ENCODE data around the gene DMD.
A peak's percentile ranks its signal among the peaks of the same experiment; 100 is the strongest.
"Not testable (repeated sequence)": the region's sequence is repeated elsewhere in the genome, so short reads cannot be mapped to it uniquely, and the experiment has no call there.

Gene DMD

GRCh38 chrX:32852203-32852602 lies 359.1 kb downstream of the DMD start:
- DNase-seq (ENCODE audit: low spot score), result no peak

GRCh38 chrX:32851556-32851955 lies 359.8 kb downstream of the DMD start:
- DNase-seq (ENCODE audit: low spot score), result no peak

GRCh38 chrX:32847921-32848320 lies 363.4 kb downstream of the DMD start:
- no peak for DNase-seq (ENCODE audit: low spot score)

GRCh38 chrX:32842053-32842452 lies 369.3 kb downstream of the DMD start:
- DNase-seq (ENCODE audit: low spot score), result no peak

GRCh38 chrX:32839781-32840180 lies 371.6 kb downstream of the DMD start:
- DNase-seq (ENCODE audit: low spot score), result no peak

- DNase-seq (ENCODE audit: low spot score), result no peak
Observed at GRCh38 chrX:32825009-32825408, 386.3 kb downstream of the DMD start.

- no peak for DNase-seq (ENCODE audit: low spot score)
Observed at GRCh38 chrX:32804034-32804433, 407.3 kb downstream of the DMD start.

GRCh38 chrX:32798990-32799389 lies 412.4 kb downstream of the DMD start:
- no peak for DNase-seq (ENCODE audit: low spot score)

GRCh38 chrX:32788936-32789335 lies 422.4 kb downstream of the DMD start:
- DNase-seq (ENCODE audit: low spot score), result no peak

- DNase-seq (ENCODE audit: low spot score), result no peak
Observed at GRCh38 chrX:32780109-32780508, 431.2 kb downstream of the DMD start.

- DNase-seq (ENCODE audit: low spot score), result no peak
Observed at GRCh38 chrX:32778965-32779364, 432.4 kb downstream of the DMD start.

GRCh38 chrX:32774966-32775365 lies 436.4 kb downstream of the DMD start:
- DNase-seq (ENCODE audit: low spot score), result no peak

- DNase-seq (ENCODE audit: low spot score), result peak; percentile 5
Observed at GRCh38 chrX:32749070-32749469, 462.3 kb downstream of the DMD start.

GRCh38 chrX:32745323-32745722 lies 466.0 kb downstream of the DMD start:
- no peak for DNase-seq (ENCODE audit: low spot score)

- no peak for DNase-seq (ENCODE audit: low spot score)
Observed at GRCh38 chrX:32744921-32745320, 466.4 kb downstream of the DMD start.

- DNase-seq (ENCODE audit: low spot score), result no peak
Observed at GRCh38 chrX:32741910-32742309, 469.4 kb downstream of the DMD start.

- no peak for DNase-seq (ENCODE audit: low spot score)
Observed at GRCh38 chrX:32708542-32708941, 502.8 kb downstream of the DMD start.

- not testable (repeated sequence) for DNase-seq (ENCODE audit: low spot score)
Observed at GRCh38 chrX:32705385-32705784, 506.0 kb downstream of the DMD start.

- no peak for DNase-seq (ENCODE audit: low spot score)
Observed at GRCh38 chrX:32687379-32687778, 524.0 kb downstream of the DMD start.

GRCh38 chrX:32678487-32678886 lies 532.9 kb downstream of the DMD start:
- no peak for DNase-seq (ENCODE audit: low spot score)

GRCh38 chrX:32673193-32673592 lies 538.2 kb downstream of the DMD start:
- peak; percentile 28 for DNase-seq (ENCODE audit: low spot score)

- no peak for DNase-seq (ENCODE audit: low spot score)
Observed at GRCh38 chrX:32662516-32662915, 548.8 kb downstream of the DMD start.

- no peak for DNase-seq (ENCODE audit: low spot score)
Observed at GRCh38 chrX:32644476-32645245, 566.7 kb downstream of the DMD start.

- no peak for DNase-seq (ENCODE audit: low spot score)
Observed at GRCh38 chrX:32642283-32642682, 569.1 kb downstream of the DMD start.
